Fibroblast of villous mesenchyme (primary cell): ENCODE measurements around the gene VASP. TPM values are rescaled to one million over a fixed set of nuclear protein-coding genes. Genes with fewer than 3 reads are reported as not detected.
A peak's percentile ranks its signal among the peaks of the same experiment; 100 is the strongest.

Experiments
- DNase-seq: peaks from one replicate; pipeline ENCODE4 v3.0.0-alpha.2; 2010; ENCODE audit warnings: low read depth
- H3K4me3 ChIP-seq: 2 replicates; pipeline ENCODE4 v1.5.1; 2011; ENCODE audit warnings: low read depth, mild to moderate bottlenecking, low read length
- total RNA-seq: library from RNA; depleted of rRNA; stranded (reverse); fragments of >200 nt; gene quantifications from 2 replicates; pipeline ENCODE4 v1.2.3, GENCODE V29; 2012
- TF ChIP-seq, protein P1 (sequence below): IDR thresholded peaks from 2 replicates; pipeline ENCODE4 v1.5.1; 2012; ENCODE audit warnings: low read depth, mild to moderate bottlenecking, low read length; ENCODE audit not compliant: insufficient read depth

VASP gene
- 158 and 185 TPM in 2 replicates for total RNA-seq

DNA sequence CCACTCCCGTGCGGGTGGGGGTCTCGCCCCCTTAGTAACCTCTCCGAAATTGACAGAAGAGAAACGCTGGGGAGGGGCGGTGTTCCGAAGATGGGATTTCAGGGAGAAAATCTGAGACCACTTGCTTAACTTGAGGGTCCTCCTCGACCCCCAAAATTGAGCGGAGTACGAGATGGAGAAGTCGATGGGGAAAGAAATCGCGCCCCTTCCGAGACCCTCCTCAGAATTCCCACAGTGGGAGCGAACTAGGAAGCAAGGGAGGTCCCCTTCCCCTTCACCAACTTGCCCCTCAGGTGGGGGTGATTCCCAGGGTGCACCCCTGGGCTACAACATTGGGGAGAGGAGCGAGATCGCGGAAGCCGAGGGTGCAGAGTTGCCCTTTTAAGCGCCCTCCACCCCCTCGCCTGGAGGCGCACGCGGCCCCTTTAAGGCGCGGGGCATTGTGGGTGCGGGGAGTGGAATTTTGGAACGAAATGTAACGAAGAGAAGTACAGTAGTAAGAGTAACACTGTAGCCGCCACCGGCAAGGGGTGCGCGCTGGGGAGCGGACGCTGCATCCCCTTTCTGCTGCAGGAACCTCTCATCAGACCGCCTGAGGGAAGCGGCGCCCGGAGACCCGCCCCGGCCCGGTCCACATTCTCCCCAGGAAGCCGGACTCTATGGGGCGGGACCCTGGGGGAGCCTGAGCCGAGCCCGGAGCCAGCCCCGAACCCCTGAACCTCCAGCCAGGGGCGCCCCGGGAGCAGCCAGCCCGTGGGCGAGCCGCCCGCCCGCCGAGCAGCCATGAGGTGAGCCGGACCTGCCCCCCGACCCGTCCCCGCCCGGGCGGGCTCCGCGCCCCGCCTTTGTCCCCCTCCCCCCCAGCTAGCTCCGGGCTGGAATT lies at the start of gene VASP:
Gene VASP, plus strand, starts transcription at position 491 of the 883 bp plus-strand sequence. Its CDS starts 293 bp downstream, at position 784.
- H3K4me3 ChIP-seq, result peak within 1 kb of the TSS; percentile 99
- TF ChIP-seq, protein P1, sequence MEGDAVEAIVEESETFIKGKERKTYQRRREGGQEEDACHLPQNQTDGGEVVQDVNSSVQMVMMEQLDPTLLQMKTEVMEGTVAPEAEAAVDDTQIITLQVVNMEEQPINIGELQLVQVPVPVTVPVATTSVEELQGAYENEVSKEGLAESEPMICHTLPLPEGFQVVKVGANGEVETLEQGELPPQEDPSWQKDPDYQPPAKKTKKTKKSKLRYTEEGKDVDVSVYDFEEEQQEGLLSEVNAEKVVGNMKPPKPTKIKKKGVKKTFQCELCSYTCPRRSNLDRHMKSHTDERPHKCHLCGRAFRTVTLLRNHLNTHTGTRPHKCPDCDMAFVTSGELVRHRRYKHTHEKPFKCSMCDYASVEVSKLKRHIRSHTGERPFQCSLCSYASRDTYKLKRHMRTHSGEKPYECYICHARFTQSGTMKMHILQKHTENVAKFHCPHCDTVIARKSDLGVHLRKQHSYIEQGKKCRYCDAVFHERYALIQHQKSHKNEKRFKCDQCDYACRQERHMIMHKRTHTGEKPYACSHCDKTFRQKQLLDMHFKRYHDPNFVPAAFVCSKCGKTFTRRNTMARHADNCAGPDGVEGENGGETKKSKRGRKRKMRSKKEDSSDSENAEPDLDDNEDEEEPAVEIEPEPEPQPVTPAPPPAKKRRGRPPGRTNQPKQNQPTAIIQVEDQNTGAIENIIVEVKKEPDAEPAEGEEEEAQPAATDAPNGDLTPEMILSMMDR, result no peak
- DNase-seq, result peak; percentile 88

DNA sequence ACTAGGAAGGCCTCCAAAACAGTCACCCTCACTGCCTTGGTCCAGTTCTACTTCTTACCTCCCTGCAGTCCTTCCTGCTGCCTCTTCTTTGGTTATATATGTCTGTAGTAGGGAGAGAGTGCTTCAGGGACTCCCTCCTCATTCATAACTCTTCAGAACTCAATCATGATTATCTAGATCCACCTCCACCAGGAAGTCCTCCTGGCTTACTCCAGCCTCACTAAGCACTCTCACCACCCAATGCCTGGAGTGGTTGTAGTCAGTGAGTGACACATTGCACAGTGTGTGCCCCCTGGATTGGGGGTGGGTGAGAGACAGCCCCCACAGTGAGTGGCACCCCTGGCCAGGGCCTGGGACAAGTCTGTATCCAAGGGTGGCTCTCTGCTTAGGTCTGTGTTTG lies 49.5 kb upstream of the VASP start:
- H3K4me3 ChIP-seq, result no peak overlapping the region
- TF ChIP-seq, protein P1, result no peak
- no peak for DNase-seq

DNA sequence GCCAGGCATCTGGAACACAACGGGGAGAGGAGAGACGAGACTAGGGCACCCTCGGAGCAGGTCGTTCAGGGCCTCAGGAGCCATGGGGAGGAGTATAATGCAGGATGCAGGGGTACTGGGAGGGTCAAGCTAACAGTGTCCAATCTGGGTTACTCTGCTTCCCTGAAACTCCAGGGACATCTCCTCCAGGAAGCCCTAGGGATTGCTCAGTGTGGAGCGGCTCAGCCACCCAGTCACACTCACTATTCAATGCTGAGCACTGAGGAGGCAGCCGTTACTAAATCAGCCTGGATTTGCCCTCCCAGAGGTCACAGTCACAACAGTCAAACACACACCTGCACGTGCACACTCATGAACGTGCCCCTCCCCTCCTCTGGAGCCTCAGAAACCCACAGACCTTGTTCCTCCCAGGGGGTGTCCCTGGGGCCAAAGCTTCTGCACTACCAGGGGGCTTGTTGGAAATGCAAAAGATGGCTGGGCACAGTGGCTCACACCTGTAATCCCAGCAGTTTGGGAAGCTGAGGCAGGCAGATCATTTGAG lies 46.4 kb upstream of the VASP start:
- no peak for DNase-seq
- TF ChIP-seq, protein P1, result no peak
- H3K4me3 ChIP-seq, result no peak overlapping the region

DNA sequence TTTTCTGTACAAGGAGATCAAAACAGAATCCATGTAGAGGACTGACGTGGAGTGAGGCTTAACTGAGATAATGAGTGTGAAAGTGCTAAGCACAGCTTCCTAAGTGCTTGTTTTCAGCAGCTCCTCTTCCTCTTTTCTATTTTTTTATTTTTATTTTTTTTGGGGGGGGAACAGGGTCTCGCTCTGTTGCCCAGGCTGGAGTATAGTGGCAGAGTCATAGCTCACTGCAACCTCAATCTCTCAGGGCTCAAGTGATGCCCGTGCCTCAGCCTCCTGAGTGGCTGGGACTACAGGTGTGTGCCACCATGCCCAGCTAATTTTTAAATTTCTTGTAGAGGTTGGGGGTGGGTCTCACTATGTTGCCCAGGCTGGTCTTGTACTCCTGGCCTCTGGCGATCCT lies 45.1 kb upstream of the VASP start:
- DNase-seq, result no peak
- no peak overlapping the region for H3K4me3 ChIP-seq
- TF ChIP-seq, protein P1, result no peak

DNA sequence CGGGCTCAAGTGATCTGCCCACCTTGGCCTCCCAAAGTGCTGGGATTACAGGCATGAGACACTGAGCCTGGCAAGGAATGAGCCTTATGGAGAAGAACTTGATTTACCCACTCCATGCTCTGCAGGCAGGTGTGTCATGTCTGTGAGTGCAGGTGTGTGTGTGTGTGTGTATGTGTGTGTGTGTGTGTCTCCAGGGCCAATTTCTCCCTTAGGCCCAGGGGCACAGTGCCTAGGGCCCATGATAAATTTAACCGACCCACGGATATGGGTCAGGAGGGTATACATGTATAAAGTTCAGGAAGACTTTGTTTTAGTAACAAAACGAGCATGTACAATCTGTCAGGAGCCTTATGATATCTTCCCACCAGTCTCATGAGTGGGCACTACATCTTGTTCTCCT lies 44.0 kb upstream of the VASP start:
- DNase-seq, result no peak
- TF ChIP-seq, protein P1, result no peak
- no peak overlapping the region for H3K4me3 ChIP-seq

DNA sequence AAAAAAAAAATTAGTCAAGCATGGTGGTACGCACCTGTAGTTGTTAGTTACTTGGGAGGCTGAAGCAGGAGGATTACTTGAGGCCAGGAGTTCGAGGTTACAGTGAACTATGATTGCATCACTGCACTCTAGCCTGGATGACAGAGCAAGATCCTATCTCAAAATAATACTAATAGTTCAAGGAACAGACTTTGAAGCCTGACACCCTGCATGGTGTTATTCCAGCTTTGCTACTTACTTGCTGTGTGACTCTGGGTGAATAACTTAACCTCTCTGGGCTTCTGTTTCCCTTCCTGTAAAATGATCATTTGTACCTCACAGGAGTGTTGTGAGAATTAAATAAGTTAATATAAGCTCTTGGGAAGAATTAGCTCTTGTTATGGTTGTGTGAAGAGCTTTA lies 43.0 kb upstream of the VASP start:
- DNase-seq, result no peak

More for the DNA sequence above, 43.0 kb upstream of the VASP start:
- H3K4me3 ChIP-seq, result no peak overlapping the region
- TF ChIP-seq, protein P1, result no peak
